ENCODE data around the gene RBM44. TPM values are rescaled to one million over a fixed set of nuclear protein-coding genes. Genes with fewer than 3 reads are reported as not detected.
"Not testable (repeated sequence)": the region's sequence is repeated elsewhere in the genome, so short reads cannot be mapped to it uniquely, and the experiment has no call there.

RBM44 gene
- 0.48 to 0.54 TPM (median 0.50 TPM) in 3 replicates for total RNA-seq
- long read RNA-seq, result 0 reads

- Mint-ChIP-seq H3K27ac (ENCODE audit: unreplicated experiment) (no peak within 1 kb of the TSS), H3K36me3 (ENCODE audit: low read depth) (peaks cover 6% of the 10 kb centered on the region), H3K4me3 (ENCODE audit: unreplicated experiment) (no peak within 1 kb of the TSS), H3K27me3 (ENCODE audit: low read depth) (no peaks in the 10 kb centered on the region), H3K4me1 (ENCODE audit: low read depth) (no peaks in the 10 kb centered on the region), H3K9me3 (ENCODE audit: low read depth) (peaks cover 12% of the 10 kb centered on the region)
- TF ChIP-seq CTCF (IDR thresholded peaks at IDR 0.05), result no peak
- no peak for DNase-seq (ENCODE audit: low spot score)
These were observed at the start of gene RBM44 for GRCh38 chr2:237798236-237799059. RBM44 (plus strand) TSS chr2:237798779; CDS start chr2:237813610, 14,831 bp downstream.

- H3K36me3 Mint-ChIP-seq (ENCODE audit: low read depth), result peaks cover 29% of the 10 kb centered on the region
- no peak for TF ChIP-seq CTCF (IDR thresholded peaks at IDR 0.05)
- H3K4me1 Mint-ChIP-seq (ENCODE audit: low read depth), result peaks cover 8% of the 10 kb centered on the region
- H3K27ac Mint-ChIP-seq (ENCODE audit: unreplicated experiment), result no peak overlapping the region
- H3K9me3 Mint-ChIP-seq (ENCODE audit: low read depth), result no peaks in the 10 kb centered on the region
- no peaks in the 10 kb centered on the region for H3K27me3 Mint-ChIP-seq (ENCODE audit: low read depth)
- DNase-seq (ENCODE audit: low spot score), result no peak
- no peak overlapping the region for H3K4me3 Mint-ChIP-seq (ENCODE audit: unreplicated experiment)
These were observed 49.6 kb upstream of the RBM44 start for GRCh38 chr2:237749002-237749401.

GRCh38 chr2:237749961-237750360, 48.6 kb upstream of the RBM44 start:
- TF ChIP-seq CTCF (IDR thresholded peaks at IDR 0.05), result no peak
- peaks cover 9% of the 10 kb centered on the region for H3K4me1 Mint-ChIP-seq (ENCODE audit: low read depth)
- peak overlapping the region; percentile 36 for H3K27ac Mint-ChIP-seq (ENCODE audit: unreplicated experiment)
- H3K4me3 Mint-ChIP-seq (ENCODE audit: unreplicated experiment), result no peak overlapping the region
- H3K27me3 Mint-ChIP-seq (ENCODE audit: low read depth), result no peaks in the 10 kb centered on the region
- no peaks in the 10 kb centered on the region for H3K9me3 Mint-ChIP-seq (ENCODE audit: low read depth)
- DNase-seq (ENCODE audit: low spot score), result no peak
- peaks cover 33% of the 10 kb centered on the region for H3K36me3 Mint-ChIP-seq (ENCODE audit: low read depth)

- not testable (repeated sequence) for H3K4me1 Mint-ChIP-seq (ENCODE audit: low read depth); H3K4me3 Mint-ChIP-seq (ENCODE audit: unreplicated experiment); H3K27me3 Mint-ChIP-seq (ENCODE audit: low read depth); H3K9me3 Mint-ChIP-seq (ENCODE audit: low read depth); H3K27ac Mint-ChIP-seq (ENCODE audit: unreplicated experiment); DNase-seq (ENCODE audit: low spot score)
- peaks cover 36% of the 10 kb centered on the region for H3K36me3 Mint-ChIP-seq (ENCODE audit: low read depth)
These were observed 48.1 kb upstream of the RBM44 start for GRCh38 chr2:237750441-237750840.

GRCh38 chr2:237752761-237753165, 45.8 kb upstream of the RBM44 start:
- no peak overlapping the region for H3K27ac Mint-ChIP-seq (ENCODE audit: unreplicated experiment)
- no peak for TF ChIP-seq CTCF (IDR thresholded peaks at IDR 0.05)
- H3K9me3 Mint-ChIP-seq (ENCODE audit: low read depth), result no peaks in the 10 kb centered on the region
- H3K27me3 Mint-ChIP-seq (ENCODE audit: low read depth), result no peaks in the 10 kb centered on the region
- no peak overlapping the region for H3K4me3 Mint-ChIP-seq (ENCODE audit: unreplicated experiment)
- peaks cover 47% of the 10 kb centered on the region for H3K36me3 Mint-ChIP-seq (ENCODE audit: low read depth)
- H3K4me1 Mint-ChIP-seq (ENCODE audit: low read depth), result peaks cover 7% of the 10 kb centered on the region
- DNase-seq (ENCODE audit: low spot score), result no peak

GRCh38 chr2:237754182-237754581, 44.4 kb upstream of the RBM44 start:
- no peaks in the 10 kb centered on the region for H3K27me3 Mint-ChIP-seq (ENCODE audit: low read depth)
- H3K27ac Mint-ChIP-seq (ENCODE audit: unreplicated experiment), result no peak overlapping the region
- no peak for DNase-seq (ENCODE audit: low spot score)
- H3K9me3 Mint-ChIP-seq (ENCODE audit: low read depth), result no peaks in the 10 kb centered on the region
- no peak overlapping the region for H3K4me3 Mint-ChIP-seq (ENCODE audit: unreplicated experiment)
- H3K36me3 Mint-ChIP-seq (ENCODE audit: low read depth), result peaks cover 48% of the 10 kb centered on the region
- peaks cover 7% of the 10 kb centered on the region for H3K4me1 Mint-ChIP-seq (ENCODE audit: low read depth)
- no peak for TF ChIP-seq CTCF (IDR thresholded peaks at IDR 0.05)
